ENCODE measurements around the gene QRICH2. TPM values are rescaled to one million over a fixed set of nuclear protein-coding genes. Genes with fewer than 3 reads are reported as not detected.
"Not testable (repeated sequence)": the region's sequence is repeated elsewhere in the genome, so short reads cannot be mapped to it uniquely, and the experiment has no call there.

The QRICH2 gene
- 1 to 10 TPM; 3.1 to 4.5 TPM for total RNA-seq

GRCh38 chr17:76307966-76308338 is at the start of gene QRICH2:
Gene QRICH2, minus strand, starts transcription at chr17:76308276. Its CDS starts 278 bp downstream, at chr17:76307998.
- Mint-ChIP-seq H3K4me3 (no peak within 1 kb of the TSS), H3K27ac (no peak within 1 kb of the TSS)

GRCh38 chr17:76357597-76358158 is 49.6 kb upstream of the QRICH2 start:
- Mint-ChIP-seq H3K27ac (no peak overlapping the region), H3K36me3 (ENCODE audit: insufficient read depth in 2 of 2) (no peaks in the 10 kb centered on the region), H3K4me1 (ENCODE audit: low read depth) (peaks cover 9% of the 10 kb centered on the region), H3K27me3 (ENCODE audit: low read depth) (no peaks in the 10 kb centered on the region), H3K4me3 (no peak overlapping the region), H3K9me3 (no peaks in the 10 kb centered on the region)
- ATAC-seq (replicated peaks in 1 of 2) = no peak
- DNase-seq = no peak

More at GRCh38 chr17:76307966-76308338, at the start of gene QRICH2:
- no peak for ATAC-seq (replicated peaks in 1 of 2)
- Mint-ChIP-seq H3K36me3 (ENCODE audit: insufficient read depth in 2 of 2) (peaks cover 0 to 4% of the 10 kb centered on the region in 2 donors), H3K9me3 (no peaks in the 10 kb centered on the region), H3K27me3 (ENCODE audit: low read depth) (no peaks in the 10 kb centered on the region), H3K4me1 (ENCODE audit: low read depth) (no peaks in the 10 kb centered on the region)
- DNase-seq = no peak

DNA sequence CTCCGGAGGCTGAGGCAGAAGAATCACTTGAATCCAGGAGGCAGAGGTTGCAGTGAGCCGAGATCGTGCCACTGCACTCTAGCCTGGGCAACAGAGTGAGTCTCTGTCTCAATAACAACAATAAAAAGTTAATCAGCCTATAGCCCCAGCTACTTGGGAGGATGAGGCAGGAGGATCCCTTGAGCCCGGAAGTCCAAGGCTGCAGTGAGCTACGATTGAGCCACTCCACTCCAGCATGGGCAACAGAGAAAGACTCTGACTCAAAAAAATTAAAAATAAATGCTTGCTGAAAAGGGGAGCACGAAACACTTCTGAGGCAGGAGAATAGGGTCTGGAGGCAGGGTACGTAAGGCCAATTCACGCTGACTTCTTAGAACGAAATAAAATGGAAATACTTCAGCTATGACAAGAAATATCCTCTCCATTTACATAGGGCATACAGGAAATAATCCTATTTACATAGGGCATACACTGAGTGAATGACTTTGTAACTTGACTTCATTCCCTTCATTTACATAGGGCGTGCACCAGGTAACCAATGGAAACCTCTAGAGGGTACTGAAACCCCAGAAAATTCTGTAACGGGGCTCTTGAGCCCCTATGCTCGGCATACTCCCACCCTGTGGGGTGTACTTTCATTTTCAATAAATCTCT is 48.9 kb upstream of the QRICH2 start:
- no peaks in the 10 kb centered on the region for H3K36me3 Mint-ChIP-seq (ENCODE audit: insufficient read depth in 2 of 2)
- H3K4me3 Mint-ChIP-seq = no peak overlapping the region
- H3K27ac Mint-ChIP-seq = no peak overlapping the region
- no peaks in the 10 kb centered on the region for H3K9me3 Mint-ChIP-seq
- DNase-seq = no peak
- H3K27me3 Mint-ChIP-seq (ENCODE audit: low read depth) = no peaks in the 10 kb centered on the region
- H3K4me1 Mint-ChIP-seq (ENCODE audit: low read depth) = peaks cover 17% of the 10 kb centered on the region
- ATAC-seq (replicated peaks in 1 of 2) = no peak

DNA sequence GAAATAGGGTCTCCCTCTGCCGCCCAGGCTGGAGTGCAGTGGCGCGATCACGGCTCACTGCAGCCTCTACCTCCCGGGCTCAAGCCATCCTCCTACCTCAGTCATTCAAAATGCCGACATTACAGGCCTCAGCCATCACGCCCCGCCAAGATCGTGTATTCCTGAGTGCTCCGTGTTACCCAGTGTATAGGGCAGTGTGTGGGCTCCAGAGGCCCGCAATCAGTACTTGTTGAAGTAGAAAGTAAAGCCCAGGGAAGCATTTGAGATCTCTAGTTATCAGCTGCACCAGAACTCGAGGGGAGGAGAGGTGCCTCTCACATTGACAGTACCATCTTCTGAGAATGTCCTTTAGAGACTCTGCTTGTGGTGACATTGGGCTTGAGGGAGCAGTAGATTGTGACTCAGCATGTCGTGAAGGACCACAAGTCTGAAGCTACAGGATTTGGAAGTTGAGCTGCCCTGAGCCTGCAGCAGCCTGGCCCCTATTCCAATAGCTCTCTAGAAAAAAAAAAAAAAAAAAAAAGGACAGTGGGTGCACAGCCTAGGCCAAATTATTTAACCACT is 46.8 kb upstream of the QRICH2 start:
- Mint-ChIP-seq H3K9me3 (no peaks in the 10 kb centered on the region), H3K4me3 (peak overlapping the region; percentile 87 to 90), H3K4me1 (ENCODE audit: low read depth) (peaks cover 25% of the 10 kb centered on the region), H3K27ac (no peak overlapping the region), H3K27me3 (ENCODE audit: low read depth) (no peaks in the 10 kb centered on the region), H3K36me3 (ENCODE audit: insufficient read depth in 2 of 2) (peaks cover 0 to 2% of the 10 kb centered on the region in 2 donors)
- ATAC-seq (replicated peaks in 1 of 2) (no peak), DNase-seq (peak in 1 of 2 donors; percentile 8)

DNA sequence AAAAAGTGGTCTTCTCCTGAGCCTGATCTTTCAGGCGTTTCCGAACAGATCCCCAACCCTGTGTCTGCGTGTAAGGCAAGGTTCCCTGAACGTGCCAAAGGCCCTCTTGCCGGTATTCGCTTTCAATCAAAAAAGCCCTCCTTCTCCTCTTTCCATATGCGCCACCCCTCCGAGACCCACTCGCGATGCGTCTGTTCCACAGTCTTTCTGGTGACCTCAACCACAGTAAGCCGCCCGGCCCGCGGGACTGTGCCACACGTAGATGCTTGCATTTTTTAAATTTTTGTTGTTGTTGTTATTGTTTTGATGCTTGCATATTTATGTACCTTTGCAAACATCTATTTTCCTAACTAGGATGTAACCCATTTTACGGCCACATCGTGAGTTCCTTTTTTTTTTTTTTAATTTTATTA is 46.2 kb upstream of the QRICH2 start:
- Mint-ChIP-seq H3K4me3 (peak overlapping the region; percentile 87 to 90), H3K36me3 (ENCODE audit: insufficient read depth in 2 of 2) (peaks cover 0 to 2% of the 10 kb centered on the region in 2 donors), H3K4me1 (ENCODE audit: low read depth) (peaks cover 25% of the 10 kb centered on the region), H3K27me3 (ENCODE audit: low read depth) (no peaks in the 10 kb centered on the region), H3K27ac (peak overlapping the region; percentile 95), H3K9me3 (no peaks in the 10 kb centered on the region)
- peak in 1 of 2 donors; percentile 2 for ATAC-seq (replicated peaks in 1 of 2)
- DNase-seq = no peak

DNA sequence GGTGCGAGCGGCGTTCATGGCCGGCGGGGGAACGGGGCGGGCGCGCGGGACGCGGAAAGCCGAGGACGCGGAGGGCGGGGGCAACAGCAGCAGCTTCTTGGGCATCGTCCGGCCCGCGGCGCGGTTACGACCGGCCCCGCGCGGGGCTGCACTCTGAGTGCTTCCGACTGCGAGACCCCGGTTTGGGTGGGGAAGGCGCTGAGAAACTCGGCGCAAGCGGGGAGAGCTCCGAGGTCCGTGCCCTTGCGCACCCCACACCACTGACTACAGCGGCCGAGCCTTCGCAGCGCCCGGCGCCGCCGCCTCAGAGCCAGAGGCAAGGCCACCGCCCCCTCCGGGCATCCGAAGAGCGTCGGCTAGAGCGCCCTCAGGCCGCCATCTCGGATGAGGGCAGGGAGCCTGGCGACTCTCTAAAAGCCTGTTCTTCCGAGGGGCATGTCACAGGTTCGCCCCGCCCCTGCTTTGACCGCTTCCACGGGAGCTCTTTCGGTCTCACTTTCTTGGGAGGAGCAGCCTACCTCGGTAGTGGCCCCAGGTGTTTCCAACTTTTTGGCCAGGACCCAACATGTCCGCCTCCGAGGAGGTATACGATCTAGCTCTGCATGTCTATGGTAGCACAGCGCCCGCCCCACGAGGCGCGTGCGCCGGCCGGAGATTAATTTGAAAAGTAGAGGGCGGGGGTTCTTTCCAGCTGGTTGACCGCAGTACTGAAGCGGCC is 45.7 kb upstream of the QRICH2 start, which contains the start of gene PRPSAP1:
TSS of gene PRPSAP1 (minus strand) at position 318 of the 718 bp plus-strand sequence. CDS start at position 105, 213 bp downstream.
- ATAC-seq (replicated peaks in 1 of 2) (peak; percentile 95), DNase-seq (peak; percentile 86 to 88)
- H3K27ac Mint-ChIP-seq = peak within 1 kb of the TSS; percentile 95
- peaks cover 0 to 2% of the 10 kb centered on the region in 2 donors for H3K36me3 Mint-ChIP-seq (ENCODE audit: insufficient read depth in 2 of 2)
- H3K9me3 Mint-ChIP-seq = no peaks in the 10 kb centered on the region
- peaks cover 25% of the 10 kb centered on the region for H3K4me1 Mint-ChIP-seq (ENCODE audit: low read depth)
- H3K4me3 Mint-ChIP-seq = peak within 1 kb of the TSS; percentile 87 to 90
- H3K27me3 Mint-ChIP-seq (ENCODE audit: low read depth) = no peaks in the 10 kb centered on the region

DNA sequence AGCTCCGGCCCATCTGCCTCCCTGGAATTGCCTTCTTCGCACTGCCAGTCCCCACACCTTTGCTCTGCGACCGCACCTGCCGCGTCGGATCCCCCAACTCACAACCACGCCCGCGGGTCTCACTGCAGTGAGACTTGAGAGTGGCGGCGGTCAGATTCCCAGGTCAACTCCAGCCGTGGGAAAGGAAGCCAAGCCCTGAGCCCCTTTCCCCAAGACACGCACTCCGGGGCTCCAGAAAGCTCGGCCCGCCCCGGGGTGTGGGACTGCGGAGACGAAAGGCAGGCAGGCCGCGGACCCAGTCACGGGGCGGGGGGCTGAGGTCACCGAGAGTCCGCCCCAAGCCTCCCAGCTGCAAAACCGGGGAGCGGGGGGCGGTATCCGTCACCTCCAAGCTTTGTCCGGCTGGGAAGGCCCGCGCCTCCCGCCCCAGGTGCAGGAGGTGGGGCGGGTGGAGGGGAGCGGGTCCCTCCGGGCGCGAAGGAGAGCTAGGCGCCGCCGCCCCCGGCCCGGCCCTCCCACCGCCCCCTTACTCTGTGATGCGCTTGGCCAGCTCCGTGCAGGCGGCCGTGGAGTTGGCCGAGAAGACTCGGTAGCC is 45.0 kb upstream of the QRICH2 start:
- DNase-seq = peak; percentile 39 to 49
- ATAC-seq (replicated peaks in 1 of 2) = peak; percentile 10 to 20
- Mint-ChIP-seq H3K9me3 (no peaks in the 10 kb centered on the region), H3K27ac (no peak overlapping the region), H3K4me1 (ENCODE audit: low read depth) (peaks cover 25% of the 10 kb centered on the region), H3K27me3 (ENCODE audit: low read depth) (no peaks in the 10 kb centered on the region), H3K4me3 (peak overlapping the region; percentile 87 to 90), H3K36me3 (ENCODE audit: insufficient read depth in 2 of 2) (peaks cover 0 to 2% of the 10 kb centered on the region in 2 donors)

DNA sequence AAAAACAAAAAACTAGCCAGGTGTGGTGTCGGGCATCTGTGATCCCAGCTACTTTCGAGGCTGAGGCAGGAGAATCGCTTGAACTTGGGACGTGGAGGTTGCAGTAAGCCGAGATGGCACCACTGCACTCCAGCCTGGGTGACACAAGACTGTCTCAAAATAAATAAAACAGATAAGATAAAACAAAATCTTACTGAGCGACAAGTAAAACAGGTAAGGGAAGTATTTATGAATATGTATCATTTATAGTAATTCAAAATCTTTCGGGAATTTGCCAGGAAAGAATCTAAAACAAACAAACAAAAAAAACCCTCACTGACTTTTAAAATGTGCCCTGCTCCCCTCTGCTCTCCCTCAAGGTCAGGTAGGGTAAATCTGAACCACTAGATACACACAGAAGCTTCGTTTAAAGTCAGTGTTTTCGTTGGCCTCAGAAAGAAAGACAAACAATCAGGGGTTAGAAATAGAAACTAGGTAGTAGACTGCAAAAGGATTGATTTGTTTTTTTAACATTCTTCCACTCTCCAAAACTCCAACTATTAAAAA is 43.5 kb upstream of the QRICH2 start:
- Mint-ChIP-seq H3K36me3 (ENCODE audit: insufficient read depth in 2 of 2) (peaks cover 3 to 12% of the 10 kb centered on the region in 2 donors), H3K4me1 (ENCODE audit: low read depth) (peaks cover 25% of the 10 kb centered on the region), H3K27me3 (ENCODE audit: low read depth) (no peaks in the 10 kb centered on the region), H3K9me3 (no peaks in the 10 kb centered on the region), H3K27ac (peak overlapping the region; percentile 10), H3K4me3 (peak overlapping the region; percentile 65 to 87)
- no peak for ATAC-seq (replicated peaks in 1 of 2)
- no peak for DNase-seq

GRCh38 chr17:76350463-76350862 is 42.4 kb upstream of the QRICH2 start:
- Mint-ChIP-seq H3K4me3 (no peak overlapping the region), H3K4me1 (ENCODE audit: low read depth) (peaks cover 25% of the 10 kb centered on the region), H3K36me3 (ENCODE audit: insufficient read depth in 2 of 2) (peaks cover 3 to 12% of the 10 kb centered on the region in 2 donors), H3K27ac (no peak overlapping the region), H3K27me3 (ENCODE audit: low read depth) (no peaks in the 10 kb centered on the region), H3K9me3 (no peaks in the 10 kb centered on the region)
- ATAC-seq (replicated peaks in 1 of 2) (no peak), DNase-seq (no peak)

GRCh38 chr17:76346936-76347335 is 38.9 kb upstream of the QRICH2 start:
- H3K27ac Mint-ChIP-seq; H3K4me3 Mint-ChIP-seq; DNase-seq; H3K4me1 Mint-ChIP-seq (ENCODE audit: low read depth); ATAC-seq (replicated peaks in 1 of 2); H3K9me3 Mint-ChIP-seq; H3K27me3 Mint-ChIP-seq (ENCODE audit: low read depth): not testable (repeated sequence)
- peaks cover 3 to 15% of the 10 kb centered on the region in 2 donors for H3K36me3 Mint-ChIP-seq (ENCODE audit: insufficient read depth in 2 of 2)

DNA sequence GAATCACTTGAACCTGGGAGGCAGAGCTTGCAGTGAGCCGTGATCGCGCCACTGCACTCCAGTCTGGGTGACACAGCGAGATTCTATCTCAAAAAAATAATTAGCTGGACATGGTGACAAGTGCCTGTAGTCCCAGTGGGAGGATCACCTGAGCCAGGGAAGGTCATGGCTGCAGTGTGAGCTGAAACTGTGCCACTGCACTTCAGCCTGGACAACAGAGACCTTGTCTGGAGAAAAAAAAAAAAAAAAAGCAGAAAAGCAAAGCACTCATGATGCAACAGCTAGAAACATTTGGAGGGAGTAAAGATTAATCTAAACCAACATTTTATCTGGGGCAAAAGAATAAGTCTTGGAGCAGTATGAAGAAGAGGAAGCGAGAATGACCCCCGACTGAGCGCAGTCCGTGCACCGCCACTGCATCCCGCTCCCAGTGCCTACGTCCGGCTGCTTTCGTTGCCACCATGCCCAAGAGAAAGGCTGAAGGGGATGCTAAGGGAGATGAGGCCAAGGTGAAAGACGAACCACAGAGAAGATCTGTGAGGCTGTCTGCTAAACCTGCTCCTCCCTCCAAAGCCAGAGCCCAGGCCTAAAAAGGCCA is 37.4 kb upstream of the QRICH2 start:
- H3K9me3 Mint-ChIP-seq = no peaks in the 10 kb centered on the region
- peak overlapping the region; percentile 67 for H3K27ac Mint-ChIP-seq
- H3K27me3 Mint-ChIP-seq (ENCODE audit: low read depth) = no peaks in the 10 kb centered on the region
- ATAC-seq (replicated peaks in 1 of 2) = no peak
- H3K4me1 Mint-ChIP-seq (ENCODE audit: low read depth) = no peaks in the 10 kb centered on the region
- H3K36me3 Mint-ChIP-seq (ENCODE audit: insufficient read depth in 2 of 2) = peaks cover 3 to 15% of the 10 kb centered on the region in 2 donors
- DNase-seq = no peak
- H3K4me3 Mint-ChIP-seq = no peak overlapping the region

DNA sequence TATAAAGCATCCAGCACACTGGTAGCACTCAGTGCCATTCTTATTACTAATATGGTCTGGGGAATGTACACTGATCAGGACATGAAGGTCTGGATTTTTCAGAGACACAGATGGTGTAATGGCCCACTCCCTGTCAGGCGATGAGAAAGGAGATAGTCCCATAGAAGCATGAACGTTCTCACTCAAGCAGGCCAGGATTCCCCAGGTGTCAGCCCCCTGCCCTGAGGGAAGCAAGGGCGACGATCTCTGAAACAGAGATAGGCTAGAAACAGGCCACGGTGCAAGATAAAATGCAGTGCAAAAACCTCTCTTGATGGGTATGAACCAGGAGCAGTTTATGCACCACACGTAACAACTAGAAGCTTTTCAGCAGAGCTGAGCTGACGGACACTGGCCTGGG is 35.0 kb upstream of the QRICH2 start:
- H3K4me1 Mint-ChIP-seq (ENCODE audit: low read depth) = no peaks in the 10 kb centered on the region
- no peaks in the 10 kb centered on the region for H3K9me3 Mint-ChIP-seq
- no peak overlapping the region for H3K4me3 Mint-ChIP-seq
- H3K36me3 Mint-ChIP-seq (ENCODE audit: insufficient read depth in 2 of 2) = peaks cover 3 to 15% of the 10 kb centered on the region in 2 donors
- H3K27ac Mint-ChIP-seq = no peak overlapping the region
- ATAC-seq (replicated peaks in 1 of 2) (no peak), DNase-seq (no peak)
- no peaks in the 10 kb centered on the region for H3K27me3 Mint-ChIP-seq (ENCODE audit: low read depth)

All from activated T-cell treated with anti-CD3 and anti-CD28 coated beads, Interleukin-2, amount 50 U/mL, for 72 hours (primary cell).